Uterus (tissue), 2 donors: ENCODE results near the gene PSAPL1.

Experiments
- POLR2A ChIP-seq, 2 donors: fragments of 450-650 bp; IDR thresholded peaks; one replicate each; pipeline ENCODE4 v1.6.1; 2016; ENCODE audit warnings: antibody characterized with exemption in 2 of 2, mild to moderate bottlenecking in 1 of 2, moderate library complexity in 1 of 2
- TF ChIP-seq, protein P1 (sequence below), 4 experiments: fragments of 200-600 bp in 2 of 4; fragments of 450-650 bp in 2 of 4; sonication (generic) in 2 of 4; IDR thresholded peaks; one replicate each; pipeline ENCODE4 v1.5.1; 2016 to 2019; ENCODE audit warnings: antibody characterized with exemption in 4 of 4, mild to moderate bottlenecking in 2 of 4, moderate library complexity in 1 of 4

GRCh38 chr4:7478665-7479064, 43.9 kb upstream of the PSAPL1 start:
- TF ChIP-seq, protein P1, sequence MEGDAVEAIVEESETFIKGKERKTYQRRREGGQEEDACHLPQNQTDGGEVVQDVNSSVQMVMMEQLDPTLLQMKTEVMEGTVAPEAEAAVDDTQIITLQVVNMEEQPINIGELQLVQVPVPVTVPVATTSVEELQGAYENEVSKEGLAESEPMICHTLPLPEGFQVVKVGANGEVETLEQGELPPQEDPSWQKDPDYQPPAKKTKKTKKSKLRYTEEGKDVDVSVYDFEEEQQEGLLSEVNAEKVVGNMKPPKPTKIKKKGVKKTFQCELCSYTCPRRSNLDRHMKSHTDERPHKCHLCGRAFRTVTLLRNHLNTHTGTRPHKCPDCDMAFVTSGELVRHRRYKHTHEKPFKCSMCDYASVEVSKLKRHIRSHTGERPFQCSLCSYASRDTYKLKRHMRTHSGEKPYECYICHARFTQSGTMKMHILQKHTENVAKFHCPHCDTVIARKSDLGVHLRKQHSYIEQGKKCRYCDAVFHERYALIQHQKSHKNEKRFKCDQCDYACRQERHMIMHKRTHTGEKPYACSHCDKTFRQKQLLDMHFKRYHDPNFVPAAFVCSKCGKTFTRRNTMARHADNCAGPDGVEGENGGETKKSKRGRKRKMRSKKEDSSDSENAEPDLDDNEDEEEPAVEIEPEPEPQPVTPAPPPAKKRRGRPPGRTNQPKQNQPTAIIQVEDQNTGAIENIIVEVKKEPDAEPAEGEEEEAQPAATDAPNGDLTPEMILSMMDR (IDR thresholded peaks at IDR 0.05): no peak
- TF ChIP-seq POLR2A (IDR thresholded peaks at IDR 0.05): no peak
